VCaP (cell line): Measurements from ENCODE around the gene PRKCZ.

Source experiments
- H3K27ac ChIP-seq: fragments of 450-650 bp; 2 replicates; pipeline ENCODE4 v1.5.1; 2017
- CTCF ChIP-seq: fragments of 450-650 bp; conservative IDR thresholded peaks from 2 replicates; pipeline ENCODE4 v1.5.1; 2017; ENCODE audit warnings: mild to moderate bottlenecking, moderate library complexity

The PRKCZ gene

GRCh38 chr1:2025491-2025981 lies 24.7 kb upstream of the PRKCZ start:
- no peak for TF ChIP-seq CTCF
- H3K27ac ChIP-seq, result no peak overlapping the region

GRCh38 chr1:2027961-2028583 lies 22.1 kb upstream of the PRKCZ start:
- TF ChIP-seq CTCF, result no peak
- no peak overlapping the region for H3K27ac ChIP-seq

GRCh38 chr1:2028870-2029560 lies 21.2 kb upstream of the PRKCZ start:
- no peak for TF ChIP-seq CTCF
- H3K27ac ChIP-seq, result no peak overlapping the region

- TF ChIP-seq CTCF, result no peak
- H3K27ac ChIP-seq, result no peak overlapping the region
These were observed 20.6 kb upstream of the PRKCZ start for GRCh38 chr1:2029561-2029960.

- H3K27ac ChIP-seq, result no peak overlapping the region
- TF ChIP-seq CTCF, result no peak
These were observed 19.9 kb upstream of the PRKCZ start for GRCh38 chr1:2030076-2030871.

GRCh38 chr1:2031546-2032540 lies 18.4 kb upstream of the PRKCZ start:
- TF ChIP-seq CTCF, result no peak

More at GRCh38 chr1:2031546-2032540, 18.4 kb upstream of the PRKCZ start:
- no peak overlapping the region for H3K27ac ChIP-seq
